ENCODE data around the gene KNOP1. TPM values are rescaled to one million over a fixed set of nuclear protein-coding genes. Genes with fewer than 3 reads are reported as not detected.

Gene KNOP1
- total RNA-seq, 1 experiment from 2014 or later, result 13.6 TPM

DNA sequence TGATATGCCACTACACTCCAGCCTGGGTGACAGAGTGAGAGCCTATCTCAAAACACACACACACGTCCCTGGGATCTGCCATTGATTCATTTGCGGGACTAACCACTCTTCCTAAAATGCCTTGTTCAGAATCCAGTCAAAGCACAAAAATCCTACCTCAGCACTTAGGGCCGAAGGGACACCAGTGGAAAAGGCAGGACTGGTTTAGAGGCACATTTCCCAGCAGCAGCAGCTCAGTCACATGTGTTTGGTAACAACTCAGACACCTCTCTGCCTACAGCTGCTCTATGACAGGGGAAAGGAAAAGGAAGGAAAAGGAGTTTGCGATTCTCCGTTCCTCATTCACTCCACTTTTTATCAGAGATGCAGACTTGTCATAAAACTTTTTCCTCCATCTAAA lies 12.2 kb downstream of the KNOP1 start:
- POLR2A ChIA-PET (ENCODE audit: unreplicated experiment), result no interaction called here
- TF ChIP-seq, protein P1, sequence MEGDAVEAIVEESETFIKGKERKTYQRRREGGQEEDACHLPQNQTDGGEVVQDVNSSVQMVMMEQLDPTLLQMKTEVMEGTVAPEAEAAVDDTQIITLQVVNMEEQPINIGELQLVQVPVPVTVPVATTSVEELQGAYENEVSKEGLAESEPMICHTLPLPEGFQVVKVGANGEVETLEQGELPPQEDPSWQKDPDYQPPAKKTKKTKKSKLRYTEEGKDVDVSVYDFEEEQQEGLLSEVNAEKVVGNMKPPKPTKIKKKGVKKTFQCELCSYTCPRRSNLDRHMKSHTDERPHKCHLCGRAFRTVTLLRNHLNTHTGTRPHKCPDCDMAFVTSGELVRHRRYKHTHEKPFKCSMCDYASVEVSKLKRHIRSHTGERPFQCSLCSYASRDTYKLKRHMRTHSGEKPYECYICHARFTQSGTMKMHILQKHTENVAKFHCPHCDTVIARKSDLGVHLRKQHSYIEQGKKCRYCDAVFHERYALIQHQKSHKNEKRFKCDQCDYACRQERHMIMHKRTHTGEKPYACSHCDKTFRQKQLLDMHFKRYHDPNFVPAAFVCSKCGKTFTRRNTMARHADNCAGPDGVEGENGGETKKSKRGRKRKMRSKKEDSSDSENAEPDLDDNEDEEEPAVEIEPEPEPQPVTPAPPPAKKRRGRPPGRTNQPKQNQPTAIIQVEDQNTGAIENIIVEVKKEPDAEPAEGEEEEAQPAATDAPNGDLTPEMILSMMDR (conservative IDR thresholded peaks at IDR 0.05; ENCODE audit: low read depth, low read length), result no peak
- TF ChIP-seq EZH2 (IDR thresholded peaks at IDR 0.05; ENCODE audit: low read length, unreplicated experiment), result no peak
- no peak for TF ChIP-seq EZH2phosphoT487 (IDR thresholded peaks at IDR 0.05; ENCODE audit: borderline replicate concordance, low read length)
- CTCF ChIA-PET, result no interaction called here
- DNase-seq (no peak), ATAC-seq (no peak)
- Histone ChIP-seq H3K9me3 (ENCODE audit: low read length) (no peaks in the 10 kb centered on the region), H3K27ac (ENCODE audit: low read length) (no peak overlapping the region), H2AFZ (ENCODE audit: low read length) (no peak overlapping the region), H3K27me3 (ENCODE audit: low read length) (no peaks in the 10 kb centered on the region), H3F3A (ENCODE audit: low read length, unreplicated experiment) (no peaks in the 10 kb centered on the region), H3K36me3 (ENCODE audit: low read depth, low read length) (peaks cover 23% of the 10 kb centered on the region; the same call in 1 of the 2 replicates), H3K4me3 (ENCODE audit: low read length) (no peak overlapping the region), H3K9me2 (replicated peaks; ENCODE audit: low read length) (no peaks in the 10 kb centered on the region), H3K79me2 (ENCODE audit: low read length) (no peaks in the 10 kb centered on the region), H3K4me2 (ENCODE audit: low read length) (no peak overlapping the region), H4K20me1 (ENCODE audit: low read length) (no peaks in the 10 kb centered on the region), H3K4me1 (ENCODE audit: insufficient read depth, low read length) (peaks cover 9% of the 10 kb centered on the region), H3K9ac (ENCODE audit: low read length) (no peak overlapping the region)
- intact Hi-C loops (cut with micrococcal nuclease), result no loop called here
- no TSS peak for BruUV-seq (replicated peaks)

DNA sequence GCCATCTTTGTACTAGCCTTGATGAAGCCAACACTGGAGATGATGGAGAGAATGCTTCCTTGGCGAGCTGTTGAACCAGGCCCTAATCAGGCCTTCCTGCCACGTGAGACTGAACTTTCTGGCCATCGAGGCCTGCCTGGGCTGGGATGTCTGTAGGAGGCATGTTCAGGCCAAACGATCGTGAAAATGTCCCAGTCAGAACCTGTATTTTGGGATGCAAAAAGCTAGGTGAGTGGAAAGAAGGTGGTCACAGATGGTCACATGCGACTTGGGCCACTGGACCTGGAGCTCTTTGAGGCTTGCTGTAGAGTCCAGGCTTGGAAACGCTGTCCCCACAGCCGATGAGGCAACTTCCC lies 12.9 kb downstream of the KNOP1 start:
- Histone ChIP-seq H3K4me1 (ENCODE audit: insufficient read depth, low read length) (peaks cover 15% of the 10 kb centered on the region), H3K4me2 (ENCODE audit: low read length) (no peak overlapping the region), H3F3A (ENCODE audit: low read length, unreplicated experiment) (no peaks in the 10 kb centered on the region), H2AFZ (ENCODE audit: low read length) (no peak overlapping the region), H3K4me3 (ENCODE audit: low read length) (no peak overlapping the region), H4K20me1 (ENCODE audit: low read length) (no peaks in the 10 kb centered on the region), H3K9ac (ENCODE audit: low read length) (no peak overlapping the region), H3K9me3 (ENCODE audit: low read length) (no peaks in the 10 kb centered on the region), H3K27me3 (ENCODE audit: low read length) (no peaks in the 10 kb centered on the region), H3K36me3 (ENCODE audit: low read depth, low read length) (peaks cover 23% of the 10 kb centered on the region; the same call in 1 of the 2 replicates), H3K79me2 (ENCODE audit: low read length) (no peaks in the 10 kb centered on the region), H3K27ac (ENCODE audit: low read length) (no peak overlapping the region), H3K9me2 (replicated peaks; ENCODE audit: low read length) (no peaks in the 10 kb centered on the region)
- TF ChIP-seq, protein P1 (conservative IDR thresholded peaks at IDR 0.05; ENCODE audit: low read depth, low read length), result no peak
- TF ChIP-seq EZH2phosphoT487 (IDR thresholded peaks at IDR 0.05; ENCODE audit: borderline replicate concordance, low read length) (no peak), EZH2 (IDR thresholded peaks at IDR 0.05; ENCODE audit: low read length, unreplicated experiment) (no peak)
- BruUV-seq (replicated peaks), result no TSS peak
- CTCF ChIA-PET, result no interaction called here
- ATAC-seq, result no peak
- DNase-seq, result no peak
- POLR2A ChIA-PET (ENCODE audit: unreplicated experiment), result interaction anchor here (0.7 to 1.0 kb wide), 2 partner anchors 9 to 156 kb away, joined by 3 to 4 read pairs; no protein-coding TSS in a partner anchor
- intact Hi-C loops (cut with micrococcal nuclease), result no loop called here

DNA sequence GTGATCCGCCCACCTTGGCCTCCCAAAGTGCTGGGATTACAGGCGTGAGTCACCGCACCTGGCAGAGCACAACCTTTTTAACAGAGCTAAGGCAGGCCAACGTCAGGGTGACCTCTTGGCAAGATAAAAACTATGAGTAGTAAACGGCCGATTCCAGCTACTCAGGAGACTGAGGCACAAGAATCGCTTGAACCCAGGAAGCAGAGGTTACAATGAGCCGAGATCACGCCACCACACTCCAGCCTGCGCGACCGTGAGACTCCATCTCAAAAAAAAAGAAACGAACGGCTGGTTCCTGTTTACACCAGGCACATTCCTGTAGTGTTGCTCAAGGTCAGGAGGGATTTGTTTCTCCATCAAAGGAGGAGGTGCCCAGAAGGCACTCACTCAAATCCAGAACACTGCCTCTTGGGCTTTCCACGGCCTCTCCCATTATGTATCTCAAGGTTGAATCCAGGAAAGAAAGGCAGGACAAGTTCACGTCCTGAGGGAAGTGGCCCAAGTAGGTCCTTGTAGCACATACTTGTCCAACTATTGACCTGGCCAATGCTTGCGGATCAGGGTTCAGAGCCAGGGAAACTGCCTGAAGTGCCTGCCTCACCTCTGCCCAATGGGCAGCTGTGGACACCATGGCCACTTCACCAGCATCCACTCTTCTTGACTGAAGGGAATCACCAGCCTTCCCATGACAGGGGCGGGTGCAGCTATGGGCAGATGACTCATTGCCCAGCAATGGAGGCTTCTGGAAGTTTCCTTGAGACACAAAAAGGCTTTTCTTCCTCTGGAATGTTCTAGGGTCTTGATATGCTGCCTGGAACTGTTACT lies 13.5 kb downstream of the KNOP1 start:
- BruUV-seq (replicated peaks), result no TSS peak
- no peak overlapping the region for H3K9ac ChIP-seq (ENCODE audit: low read length)
- peaks cover 23% of the 10 kb centered on the region; the same call in 1 of the 2 replicates for H3K36me3 ChIP-seq (ENCODE audit: low read depth, low read length)
- CTCF ChIA-PET, result no interaction called here
- no peak overlapping the region for H3K4me2 ChIP-seq (ENCODE audit: low read length)
- H4K20me1 ChIP-seq (ENCODE audit: low read length), result no peaks in the 10 kb centered on the region
- intact Hi-C loops (cut with micrococcal nuclease), result no loop called here
- TF ChIP-seq EZH2phosphoT487 (IDR thresholded peaks at IDR 0.05; ENCODE audit: borderline replicate concordance, low read length), result no peak
- TF ChIP-seq, protein P1 (conservative IDR thresholded peaks at IDR 0.05; ENCODE audit: low read depth, low read length), result no peak
- TF ChIP-seq EZH2 (IDR thresholded peaks at IDR 0.05; ENCODE audit: low read length, unreplicated experiment), result no peak
- no peak overlapping the region for H3K27ac ChIP-seq (ENCODE audit: low read length)
- H3K79me2 ChIP-seq (ENCODE audit: low read length), result 0 out of 2 replicates have a peak, but pooled peaks cover 2% of the 10 kb centered on the region
- H3K27me3 ChIP-seq (ENCODE audit: low read length), result no peaks in the 10 kb centered on the region
- no peak overlapping the region for H3K4me3 ChIP-seq (ENCODE audit: low read length)
- ATAC-seq (0 out of 2 replicates have a peak, but pooled peaks have one; percentile 19), DNase-seq (peak; percentile 16)
- H2AFZ ChIP-seq (ENCODE audit: low read length), result no peak overlapping the region
- no peaks in the 10 kb centered on the region for H3F3A ChIP-seq (ENCODE audit: low read length, unreplicated experiment)
- H3K4me1 ChIP-seq (ENCODE audit: insufficient read depth, low read length), result peaks cover 21% of the 10 kb centered on the region
- no peaks in the 10 kb centered on the region for H3K9me2 ChIP-seq (replicated peaks; ENCODE audit: low read length)
- no peaks in the 10 kb centered on the region for H3K9me3 ChIP-seq (ENCODE audit: low read length)
- POLR2A ChIA-PET (ENCODE audit: unreplicated experiment), result interaction anchor here (0.7 to 1.0 kb wide), 2 partner anchors 8 to 156 kb away, joined by 3 to 4 read pairs; no protein-coding TSS in a partner anchor

All from PC-3 (cell line).